Keratinocyte (primary cell): ENCODE data around the gene ARL5A. TPM values are rescaled to one million over a fixed set of nuclear protein-coding genes. Genes with fewer than 3 reads are reported as not detected.

ENCODE experiments used
- DNase-seq: peaks from one replicate; pipeline ENCODE4 v3.0.0-alpha.2; 2011; ENCODE audit warnings: low read depth, missing footprints, low spot score
- FAIRE-seq: peaks from 2 replicates; lab custom pipeline; 2011; peaks lifted over from hg19 to GRCh38; lab: Jason Lieb, UNC
- H2AFZ ChIP-seq: 2 replicates; pipeline ENCODE4 v1.6.0; 2012; ENCODE audit warnings: low read length, control low read depth, inconsistent platforms; ENCODE audit not compliant: control insufficient read depth
- H3K27ac ChIP-seq: 2 replicates; pipeline ENCODE4 v1.5.1; 2011; ENCODE audit warnings: low read length; ENCODE audit not compliant: control insufficient read depth, insufficient read depth
- H3K27me3 ChIP-seq: 3 replicates; pipeline ENCODE4 v1.6.0; 2011; ENCODE audit warnings: low read length; ENCODE audit not compliant: control insufficient read depth, insufficient read depth; ENCODE audit errors: extremely low read depth
- H3K36me3 ChIP-seq, 2 experiments: 2 replicates in 1 of 2; 3 replicates in 1 of 2; pipeline ENCODE4 v1.5.1; 2011; ENCODE audit warnings: low read length in 2 of 2, mild to moderate bottlenecking in 1 of 2; ENCODE audit not compliant: control insufficient read depth in 2 of 2, insufficient read depth in 2 of 2; ENCODE audit errors: extremely low read depth in 1 of 2
- H3K4me1 ChIP-seq: 3 replicates; pipeline ENCODE4 v1.5.1; 2011; ENCODE audit warnings: low read length; ENCODE audit not compliant: control insufficient read depth, insufficient read depth; ENCODE audit errors: extremely low read depth
- H3K4me2 ChIP-seq: 3 replicates; pipeline ENCODE4 v1.6.0; 2011; ENCODE audit warnings: low read depth, low read length; ENCODE audit not compliant: control insufficient read depth, insufficient read depth; ENCODE audit errors: extremely low read depth
- H3K4me3 ChIP-seq, 3 experiments: fragments of 200-600 bp in 1 of 3; sonication (generic) in 1 of 3; 2 replicates in 2 of 3; 3 replicates in 1 of 3; pipeline ENCODE4 v1.5.1; 2011 to 2016; ENCODE audit warnings: low read length in 3 of 3, mild to moderate bottlenecking in 3 of 3, control low read depth in 2 of 3, inconsistent platforms in 1 of 3, low read depth in 1 of 3, mixed read lengths in 1 of 3, mixed run types in 1 of 3, moderate library complexity in 1 of 3; ENCODE audit not compliant: control insufficient read depth in 2 of 3, insufficient read depth in 2 of 3; ENCODE audit errors: extremely low read depth in 1 of 3
- H3K79me2 ChIP-seq: 2 replicates; pipeline ENCODE4 v1.6.0; 2012; ENCODE audit warnings: low read length; ENCODE audit not compliant: control insufficient read depth, insufficient read depth
- H3K9ac ChIP-seq: 3 replicates; pipeline ENCODE4 v1.6.0; 2011; ENCODE audit warnings: low read length; ENCODE audit not compliant: control insufficient read depth, insufficient read depth; ENCODE audit errors: extremely low read depth
- H3K9me1 ChIP-seq: 3 replicates; pipeline ENCODE4 v1.6.0; 2011; ENCODE audit warnings: low read length; ENCODE audit not compliant: control insufficient read depth, insufficient read depth; ENCODE audit errors: extremely low read depth
- H3K9me3 ChIP-seq: 2 replicates; pipeline ENCODE4 v1.5.1; 2012; ENCODE audit warnings: low read depth, low read length; ENCODE audit not compliant: control insufficient read depth
- H4K20me1 ChIP-seq: 3 replicates; pipeline ENCODE4 v1.6.0; 2011; ENCODE audit warnings: low read length; ENCODE audit not compliant: control insufficient read depth, insufficient read depth; ENCODE audit errors: extremely low read depth
- EZH2 ChIP-seq: IDR thresholded peaks from one replicate; pipeline ENCODE4 v1.6.1; 2012; ENCODE audit warnings: inconsistent platforms, mild to moderate bottlenecking, low read length, moderate library complexity
- dilution Hi-C: fragments of 300-500 bp; cut with MboI; formaldehyde crosslinking; loops from one replicate; pipeline ENCODE4 v1.7.0; 2020; ENCODE audit warnings: low sequenced_read_pairs; ENCODE audit not compliant: extremely low pct_ligation_motif_present
- polyA plus RNA-seq, 5 experiments: library from polyadenylated mRNA; depleted of rRNA in 3 of 5; stranded (reverse) in 3 of 5; stranded (forward) in 1 of 5; unstranded in 1 of 5; fragments of >200 nt; gene quantifications; 1 replicate in 1 of 5; 2 replicates in 3 of 5; 3 replicates in 1 of 5; pipeline versions ENCODE4 v1.2.1 to v1.2.3, GENCODE V29; 2011 to 2012; ENCODE audit warnings: missing spikeins in 2 of 5, low read depth in 1 of 5, low replicate concordance in 1 of 5
- TF ChIP-seq, protein P1 (sequence below), 3 experiments: IDR thresholded peaks in 1 of 3; conservative IDR thresholded peaks in 1 of 3; optimal IDR thresholded peaks in 1 of 3; 2 replicates in 2 of 3; 3 replicates in 1 of 3; pipeline versions ENCODE3 to v1.5.1; 2011; ENCODE audit warnings: low read length in 3 of 3, mild to moderate bottlenecking in 3 of 3, moderate library complexity in 2 of 3, control low read depth in 1 of 3, inconsistent platforms in 1 of 3; ENCODE audit not compliant: insufficient read depth in 2 of 3; ENCODE audit errors: extremely low read depth in 1 of 3

The ARL5A gene
- polyA plus RNA-seq, 1 donor (not counting 4 experiments of a cell fraction or from before 2014, with no cell fraction given), result 25.5 TPM

DNA sequence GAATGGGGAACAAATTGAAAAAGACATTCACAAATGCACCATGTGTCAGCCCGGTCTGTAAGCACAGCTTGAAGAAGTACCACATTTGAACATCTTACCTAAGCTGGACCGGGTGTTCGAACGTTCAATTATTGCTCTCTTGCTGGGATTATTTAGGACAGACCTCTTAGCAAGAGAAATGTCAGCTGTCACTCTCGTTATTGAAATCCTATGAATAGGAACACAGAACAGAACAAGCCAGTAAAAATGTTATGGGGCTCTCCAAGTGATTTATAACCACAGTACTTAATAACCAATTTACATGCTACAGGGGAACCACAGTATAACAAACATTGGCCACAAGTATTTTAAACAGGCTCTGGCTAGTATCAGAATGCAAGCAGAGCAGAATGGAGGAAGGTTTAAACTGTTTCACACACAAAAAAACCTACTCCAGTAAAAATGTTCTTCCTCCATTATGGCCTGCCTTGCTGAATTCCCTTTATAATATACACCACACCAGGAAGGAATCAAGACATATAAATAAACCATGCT is 32.5 kb upstream of the ARL5A start:
- Histone ChIP-seq H4K20me1 (no peaks in the 10 kb centered on the region), H3K36me3 (no peaks in the 10 kb centered on the region), H3K4me1 (no peaks in the 10 kb centered on the region), H2AFZ (no peak overlapping the region), H3K4me3 (no peak overlapping the region), H3K79me2 (no peaks in the 10 kb centered on the region), H3K9me3 (no peaks in the 10 kb centered on the region), H3K27ac (no peak overlapping the region), H3K9me1 (no peaks in the 10 kb centered on the region), H3K4me2 (no peak overlapping the region), H3K27me3 (no peaks in the 10 kb centered on the region), H3K9ac (no peak overlapping the region)
- no peak for FAIRE-seq
- no peak for DNase-seq
- no peak for TF ChIP-seq EZH2
- TF ChIP-seq, protein P1, sequence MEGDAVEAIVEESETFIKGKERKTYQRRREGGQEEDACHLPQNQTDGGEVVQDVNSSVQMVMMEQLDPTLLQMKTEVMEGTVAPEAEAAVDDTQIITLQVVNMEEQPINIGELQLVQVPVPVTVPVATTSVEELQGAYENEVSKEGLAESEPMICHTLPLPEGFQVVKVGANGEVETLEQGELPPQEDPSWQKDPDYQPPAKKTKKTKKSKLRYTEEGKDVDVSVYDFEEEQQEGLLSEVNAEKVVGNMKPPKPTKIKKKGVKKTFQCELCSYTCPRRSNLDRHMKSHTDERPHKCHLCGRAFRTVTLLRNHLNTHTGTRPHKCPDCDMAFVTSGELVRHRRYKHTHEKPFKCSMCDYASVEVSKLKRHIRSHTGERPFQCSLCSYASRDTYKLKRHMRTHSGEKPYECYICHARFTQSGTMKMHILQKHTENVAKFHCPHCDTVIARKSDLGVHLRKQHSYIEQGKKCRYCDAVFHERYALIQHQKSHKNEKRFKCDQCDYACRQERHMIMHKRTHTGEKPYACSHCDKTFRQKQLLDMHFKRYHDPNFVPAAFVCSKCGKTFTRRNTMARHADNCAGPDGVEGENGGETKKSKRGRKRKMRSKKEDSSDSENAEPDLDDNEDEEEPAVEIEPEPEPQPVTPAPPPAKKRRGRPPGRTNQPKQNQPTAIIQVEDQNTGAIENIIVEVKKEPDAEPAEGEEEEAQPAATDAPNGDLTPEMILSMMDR (optimal IDR thresholded peaks at IDR 0.05 in 1 of 3, IDR thresholded peaks at IDR 0.05 in 1 of 3, conservative IDR thresholded peaks at IDR 0.05 in 1 of 3; ENCODE audit: extremely low read depth in 1 of 3, insufficient read depth in 2 of 3, low read length in 3 of 3), result no peak
- dilution Hi-C loops, result no loop called here

GRCh38 chr2:151860210-151860609 is 32.0 kb upstream of the ARL5A start:
- no peaks in the 10 kb centered on the region for H4K20me1 ChIP-seq
- H3K27ac ChIP-seq, result no peak overlapping the region
- no peaks in the 10 kb centered on the region for H3K36me3 ChIP-seq
- DNase-seq, result no peak
- H3K4me1 ChIP-seq, result no peaks in the 10 kb centered on the region
- H3K4me3 ChIP-seq, result no peak overlapping the region
- H2AFZ ChIP-seq, result no peak overlapping the region
- TF ChIP-seq, protein P1 (optimal IDR thresholded peaks at IDR 0.05 in 1 of 3, IDR thresholded peaks at IDR 0.05 in 1 of 3, conservative IDR thresholded peaks at IDR 0.05 in 1 of 3; ENCODE audit: extremely low read depth in 1 of 3, insufficient read depth in 2 of 3, low read length in 3 of 3), result no peak
- no peak for TF ChIP-seq EZH2
- H3K9me3 ChIP-seq, result no peaks in the 10 kb centered on the region
- no peak overlapping the region for H3K9ac ChIP-seq
- no peak for FAIRE-seq
- dilution Hi-C loops, result no loop called here
- H3K79me2 ChIP-seq, result no peaks in the 10 kb centered on the region
- no peaks in the 10 kb centered on the region for H3K27me3 ChIP-seq
- no peaks in the 10 kb centered on the region for H3K9me1 ChIP-seq
- no peak overlapping the region for H3K4me2 ChIP-seq
